ENCODE measurements around the gene NEK8.

DNA sequence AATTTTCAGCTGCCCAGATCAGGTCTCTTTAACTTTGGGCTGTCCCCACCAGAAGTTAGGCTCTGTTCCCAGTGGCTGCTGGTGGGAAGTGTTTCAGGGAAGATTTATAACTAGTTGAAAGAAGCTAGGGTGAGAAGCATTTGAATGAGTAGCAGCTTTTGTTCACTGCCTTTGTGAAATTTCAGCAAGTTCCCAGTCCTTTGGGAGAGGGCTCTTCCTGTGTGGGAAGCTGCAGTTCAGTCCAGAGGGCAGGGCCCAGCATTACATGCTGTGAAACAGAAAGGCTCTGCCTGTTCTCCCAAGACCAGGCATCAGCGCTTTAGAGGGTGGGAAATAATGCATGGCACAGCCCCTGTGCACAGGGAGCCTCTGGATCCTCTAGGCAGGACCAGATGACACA, 34.7 kb upstream of the NEK8 start:
- TF ChIP-seq, protein P1, sequence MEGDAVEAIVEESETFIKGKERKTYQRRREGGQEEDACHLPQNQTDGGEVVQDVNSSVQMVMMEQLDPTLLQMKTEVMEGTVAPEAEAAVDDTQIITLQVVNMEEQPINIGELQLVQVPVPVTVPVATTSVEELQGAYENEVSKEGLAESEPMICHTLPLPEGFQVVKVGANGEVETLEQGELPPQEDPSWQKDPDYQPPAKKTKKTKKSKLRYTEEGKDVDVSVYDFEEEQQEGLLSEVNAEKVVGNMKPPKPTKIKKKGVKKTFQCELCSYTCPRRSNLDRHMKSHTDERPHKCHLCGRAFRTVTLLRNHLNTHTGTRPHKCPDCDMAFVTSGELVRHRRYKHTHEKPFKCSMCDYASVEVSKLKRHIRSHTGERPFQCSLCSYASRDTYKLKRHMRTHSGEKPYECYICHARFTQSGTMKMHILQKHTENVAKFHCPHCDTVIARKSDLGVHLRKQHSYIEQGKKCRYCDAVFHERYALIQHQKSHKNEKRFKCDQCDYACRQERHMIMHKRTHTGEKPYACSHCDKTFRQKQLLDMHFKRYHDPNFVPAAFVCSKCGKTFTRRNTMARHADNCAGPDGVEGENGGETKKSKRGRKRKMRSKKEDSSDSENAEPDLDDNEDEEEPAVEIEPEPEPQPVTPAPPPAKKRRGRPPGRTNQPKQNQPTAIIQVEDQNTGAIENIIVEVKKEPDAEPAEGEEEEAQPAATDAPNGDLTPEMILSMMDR (IDR thresholded peaks at IDR 0.05), result no peak
- TF ChIP-seq POLR2A (IDR thresholded peaks at IDR 0.05), result no peak

Data from body of pancreas (tissue), 4 donors.